Stimulated activated CD8-positive, alpha-beta memory T cell treated with anti-CD3 and anti-CD28 coated beads, Interleukin-7, amount 100 ng/mL, for 4 hours (primary cell): ENCODE results near the gene PLA2G6.

ENCODE experiments used
- DNase-seq, 2 donors: peaks; one replicate each; pipeline ENCODE4 v3.0.0-alpha.2; 2020; ENCODE audit warnings: low read depth in 2 of 2

PLA2G6 gene

GRCh38 chr22:38071421-38072321 is 110.0 kb downstream of the PLA2G6 start:
- no peak for DNase-seq

- no peak for DNase-seq
Observed at GRCh38 chr22:38070250-38070921, 111.2 kb downstream of the PLA2G6 start.

GRCh38 chr22:38069372-38070249 is 112.0 kb downstream of the PLA2G6 start:
- DNase-seq, result no peak

GRCh38 chr22:38068641-38069371 is 112.8 kb downstream of the PLA2G6 start:
- DNase-seq, result no peak

GRCh38 chr22:38067761-38068360 is 113.8 kb downstream of the PLA2G6 start:
- no peak for DNase-seq

- DNase-seq, result no peak
Observed at GRCh38 chr22:38067028-38067415, 114.6 kb downstream of the PLA2G6 start.

- no peak for DNase-seq
Observed at GRCh38 chr22:38066381-38067027, 115.1 kb downstream of the PLA2G6 start.

- DNase-seq, result no peak
Observed at GRCh38 chr22:38065539-38065938, 116.1 kb downstream of the PLA2G6 start.

- DNase-seq, result no peak
Observed at GRCh38 chr22:38062791-38063190, 118.8 kb downstream of the PLA2G6 start.
